IPS-15b (cell line): ENCODE results near the gene NRSN1.
A peak's percentile ranks its signal among the peaks of the same experiment; 100 is the strongest.

Experiments used
- H3K27me3 ChIP-seq: one replicate; pipeline ENCODE4 v1.6.1; 2013; ENCODE audit warnings: low read length; ENCODE audit not compliant: control insufficient read depth, insufficient read depth
- H3K36me3 ChIP-seq: one replicate; pipeline ENCODE4 v1.6.1; 2013; ENCODE audit warnings: low read length; ENCODE audit not compliant: control insufficient read depth, insufficient read depth
- H3K4me1 ChIP-seq: one replicate; pipeline ENCODE4 v1.6.1; 2013; ENCODE audit warnings: mild to moderate bottlenecking, low read length; ENCODE audit not compliant: control insufficient read depth, insufficient read depth
- H3K4me3 ChIP-seq: one replicate; pipeline ENCODE4 v1.5.1; 2013; ENCODE audit warnings: low read depth, low read length
- H3K9ac ChIP-seq: one replicate; pipeline ENCODE4 v1.6.1; 2013; ENCODE audit warnings: low read depth, mild to moderate bottlenecking, low read length
- H3K9me3 ChIP-seq: one replicate; pipeline ENCODE4 v1.6.1; 2013; ENCODE audit warnings: mild to moderate bottlenecking, low read length; ENCODE audit not compliant: control insufficient read depth, insufficient read depth

NRSN1 gene

GRCh38 chr6:24125980-24126379 lies at the start of gene NRSN1:
Gene NRSN1 (plus strand): TSS chr6:24126215. CDS start chr6:24134328, 8,113 bp downstream.
- Histone ChIP-seq H3K4me3 (peak within 1 kb of the TSS; percentile 70), H3K36me3 (no peaks in the 10 kb centered on the region), H3K9me3 (no peaks in the 10 kb centered on the region), H3K4me1 (no peaks in the 10 kb centered on the region), H3K9ac (no peak within 1 kb of the TSS), H3K27me3 (peaks cover 11% of the 10 kb centered on the region)

- H3K4me1 ChIP-seq = no peaks in the 10 kb centered on the region
- no peaks in the 10 kb centered on the region for H3K27me3 ChIP-seq
- no peaks in the 10 kb centered on the region for H3K36me3 ChIP-seq
- no peaks in the 10 kb centered on the region for H3K9me3 ChIP-seq
- H3K9ac ChIP-seq = no peak overlapping the region
- no peak overlapping the region for H3K4me3 ChIP-seq
Measured at GRCh38 chr6:24078200-24078599, 47.8 kb upstream of the NRSN1 start.

- H3K9ac ChIP-seq = no peak overlapping the region
- no peak overlapping the region for H3K4me3 ChIP-seq
Measured at GRCh38 chr6:24079076-24079475, 46.9 kb upstream of the NRSN1 start.

GRCh38 chr6:24080711-24081110 lies 45.3 kb upstream of the NRSN1 start:
- no peak overlapping the region for H3K9ac ChIP-seq
- H3K27me3 ChIP-seq = no peaks in the 10 kb centered on the region
- no peaks in the 10 kb centered on the region for H3K36me3 ChIP-seq
- H3K9me3 ChIP-seq = no peaks in the 10 kb centered on the region
- no peak overlapping the region for H3K4me3 ChIP-seq
- H3K4me1 ChIP-seq = no peaks in the 10 kb centered on the region

More at GRCh38 chr6:24079076-24079475, 46.9 kb upstream of the NRSN1 start:
- no peaks in the 10 kb centered on the region for H3K36me3 ChIP-seq
- H3K9me3 ChIP-seq = no peaks in the 10 kb centered on the region
- H3K4me1 ChIP-seq = no peaks in the 10 kb centered on the region
- no peaks in the 10 kb centered on the region for H3K27me3 ChIP-seq

- Histone ChIP-seq H3K4me3 (no peak overlapping the region), H3K9me3 (no peaks in the 10 kb centered on the region), H3K9ac (no peak overlapping the region), H3K4me1 (no peaks in the 10 kb centered on the region), H3K36me3 (no peaks in the 10 kb centered on the region), H3K27me3 (no peaks in the 10 kb centered on the region)
Measured at GRCh38 chr6:24089736-24090135, 36.3 kb upstream of the NRSN1 start.

- Histone ChIP-seq H3K4me3 (no peak overlapping the region), H3K4me1 (no peaks in the 10 kb centered on the region), H3K9me3 (no peaks in the 10 kb centered on the region), H3K9ac (no peak overlapping the region), H3K36me3 (no peaks in the 10 kb centered on the region), H3K27me3 (no peaks in the 10 kb centered on the region)
Measured at GRCh38 chr6:24092407-24092806, 33.6 kb upstream of the NRSN1 start.

- Histone ChIP-seq H3K27me3 (no peaks in the 10 kb centered on the region), H3K36me3 (no peaks in the 10 kb centered on the region), H3K9me3 (no peaks in the 10 kb centered on the region), H3K4me3 (no peak overlapping the region), H3K4me1 (no peaks in the 10 kb centered on the region), H3K9ac (no peak overlapping the region)
Measured at GRCh38 chr6:24093381-24093780, 32.6 kb upstream of the NRSN1 start.

GRCh38 chr6:24099181-24099580 lies 26.8 kb upstream of the NRSN1 start:
- H3K4me1 ChIP-seq = no peaks in the 10 kb centered on the region
- no peak overlapping the region for H3K4me3 ChIP-seq
- no peak overlapping the region for H3K9ac ChIP-seq
- H3K27me3 ChIP-seq = no peaks in the 10 kb centered on the region
- H3K36me3 ChIP-seq = no peaks in the 10 kb centered on the region
- H3K9me3 ChIP-seq = no peaks in the 10 kb centered on the region

- Histone ChIP-seq H3K9ac (no peak overlapping the region), H3K9me3 (no peaks in the 10 kb centered on the region), H3K36me3 (no peaks in the 10 kb centered on the region), H3K27me3 (no peaks in the 10 kb centered on the region), H3K4me1 (no peaks in the 10 kb centered on the region), H3K4me3 (no peak overlapping the region)
Measured at GRCh38 chr6:24100024-24100769, 25.8 kb upstream of the NRSN1 start.

- H3K9ac ChIP-seq = no peak overlapping the region
- H3K4me3 ChIP-seq = no peak overlapping the region
- no peaks in the 10 kb centered on the region for H3K27me3 ChIP-seq
- H3K9me3 ChIP-seq = no peaks in the 10 kb centered on the region
- no peaks in the 10 kb centered on the region for H3K36me3 ChIP-seq
- no peaks in the 10 kb centered on the region for H3K4me1 ChIP-seq
Measured at GRCh38 chr6:24100770-24101155, 25.3 kb upstream of the NRSN1 start.

GRCh38 chr6:24105191-24105590 lies 20.8 kb upstream of the NRSN1 start:
- Histone ChIP-seq H3K4me3 (no peak overlapping the region), H3K27me3 (no peaks in the 10 kb centered on the region), H3K4me1 (no peaks in the 10 kb centered on the region), H3K36me3 (no peaks in the 10 kb centered on the region), H3K9me3 (no peaks in the 10 kb centered on the region), H3K9ac (no peak overlapping the region)

GRCh38 chr6:24106291-24106690 lies 19.7 kb upstream of the NRSN1 start:
- H3K9ac ChIP-seq = no peak overlapping the region
- no peak overlapping the region for H3K4me3 ChIP-seq

More at GRCh38 chr6:24106291-24106690, 19.7 kb upstream of the NRSN1 start:
- Histone ChIP-seq H3K9me3 (no peaks in the 10 kb centered on the region), H3K36me3 (no peaks in the 10 kb centered on the region), H3K27me3 (no peaks in the 10 kb centered on the region), H3K4me1 (no peaks in the 10 kb centered on the region)
